GM21367 (cell line): Measurements from ENCODE around the gene NR1H4.
"Not testable (repeated sequence)": the region's sequence is repeated elsewhere in the genome, so short reads cannot be mapped to it uniquely, and the experiment has no call there.

Experiments
- ATAC-seq: cut with Tn5 transposase; IDR thresholded peaks from one replicate; pipeline ENCODE4 v1.9.1; 2021; ENCODE audit not compliant: unreplicated experiment

Gene NR1H4

DNA sequence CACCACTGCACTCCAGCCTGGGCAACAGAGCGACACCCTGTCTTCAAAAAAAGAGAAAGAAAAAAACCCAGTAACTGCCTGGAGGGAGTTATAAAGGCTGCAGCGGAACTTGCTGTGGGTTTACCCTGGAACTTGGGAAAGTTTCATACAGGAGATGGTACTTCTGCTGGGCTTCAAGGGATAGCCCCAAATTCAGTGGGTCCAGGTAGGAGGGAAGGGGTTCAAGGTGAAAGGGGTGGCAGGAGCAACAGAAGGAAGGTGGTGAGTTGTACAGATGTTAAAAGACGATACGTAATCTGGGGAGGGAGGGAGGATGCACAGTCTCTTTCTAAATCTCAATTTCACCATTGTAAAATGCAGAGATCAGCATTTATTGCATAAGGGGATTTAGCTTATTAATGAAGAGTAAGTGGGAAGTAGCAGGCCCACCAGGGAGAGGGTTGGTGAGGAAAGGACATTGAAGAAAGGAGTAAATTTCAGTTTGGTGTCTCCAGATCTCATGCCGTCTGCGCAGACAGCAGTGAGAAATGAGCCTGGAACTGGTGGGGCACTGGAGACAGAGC, 91.3 kb downstream of the NR1H4 start:
- no peak for ATAC-seq

DNA sequence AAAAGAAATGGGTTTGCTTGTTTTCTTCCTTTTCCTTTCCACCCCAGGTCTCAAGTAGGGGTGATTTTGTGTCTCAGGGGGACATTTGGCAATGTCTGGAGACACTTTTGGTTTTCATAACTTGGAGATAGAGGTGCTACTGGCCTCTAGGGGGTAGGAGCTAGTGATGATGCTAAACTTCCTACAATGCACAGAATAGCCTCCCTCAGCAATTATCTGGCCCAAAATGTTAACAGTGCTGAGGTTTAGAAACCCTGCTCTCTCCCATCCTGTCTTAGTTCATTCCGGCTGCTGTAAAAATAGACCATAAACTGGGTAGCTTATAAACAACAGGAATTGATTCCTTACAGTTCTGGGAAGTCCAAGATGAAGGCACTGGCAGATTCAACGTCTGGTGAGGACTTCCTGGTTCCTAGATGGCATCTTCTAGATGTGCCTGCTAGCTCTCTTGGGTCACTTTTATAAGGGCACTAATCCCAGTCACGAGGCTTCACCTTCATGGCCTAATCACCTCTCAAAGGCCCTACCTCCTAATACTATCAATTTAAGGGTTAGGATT, 92.4 kb downstream of the NR1H4 start:
- no peak for ATAC-seq

DNA sequence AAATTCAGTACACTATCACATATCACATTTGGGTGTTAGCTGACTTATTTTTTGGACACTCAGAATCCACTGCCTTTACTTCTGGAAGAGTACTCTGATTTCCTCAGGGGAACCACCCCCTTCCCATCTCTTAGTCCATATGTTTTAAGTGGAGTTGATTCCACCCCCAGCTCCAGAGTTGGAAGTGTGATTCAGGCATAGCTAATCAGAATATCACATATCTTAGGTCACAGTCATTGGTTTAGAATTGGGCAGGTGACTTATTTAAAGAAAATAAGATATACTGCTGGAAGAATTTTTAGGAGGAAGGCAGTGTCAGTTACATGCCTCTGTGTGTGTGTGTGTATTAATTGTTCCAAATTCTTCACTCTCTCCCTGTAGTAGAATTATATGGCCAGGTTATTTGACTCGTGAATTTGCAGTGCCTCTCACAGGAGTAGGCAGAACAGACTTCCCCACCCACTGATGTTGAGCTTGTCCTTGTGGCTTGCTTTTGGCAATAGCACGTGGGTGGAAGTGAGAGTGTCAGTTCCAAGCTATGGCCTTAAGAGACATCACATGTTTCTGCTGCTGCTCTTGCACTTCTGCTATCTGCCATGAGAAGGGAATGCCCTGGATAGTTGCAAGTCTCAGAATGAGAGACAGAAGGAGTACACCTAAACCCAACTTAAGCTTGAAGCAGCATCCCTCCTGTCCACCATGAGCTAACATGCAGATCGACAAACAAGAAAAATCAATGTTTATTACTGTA, 93.4 kb downstream of the NR1H4 start:
- peak; percentile 99 for ATAC-seq

- no peak for ATAC-seq
Measured at GRCh38 chr12:100567945-100568344, 94.3 kb downstream of the NR1H4 start.

DNA sequence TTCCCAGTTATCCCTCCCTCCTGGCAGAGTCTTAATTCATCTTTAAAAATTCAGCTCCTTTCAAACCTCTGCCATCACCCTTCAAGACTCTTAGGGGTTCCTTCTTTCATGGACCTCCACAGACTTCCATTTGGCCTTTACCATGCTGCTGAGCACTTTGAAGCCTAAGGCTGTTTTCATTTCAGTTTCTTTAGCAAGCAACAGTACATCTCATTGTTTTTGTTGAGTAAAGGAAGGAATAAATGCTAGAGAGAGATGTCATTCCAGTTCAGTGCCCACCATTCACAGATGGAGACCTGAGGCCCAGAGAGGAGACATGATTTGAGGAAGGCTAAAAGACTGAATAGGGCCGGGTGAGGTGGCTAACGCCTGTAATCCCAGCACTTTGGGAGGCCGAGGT, 98.5 kb downstream of the NR1H4 start:
- ATAC-seq, result no peak

GRCh38 chr12:100573292-100574186, 99.9 kb downstream of the NR1H4 start, which contains the start of gene GAS2L3:
TSS of gene GAS2L3 (plus strand) at chr12:100573684. CDS start at chr12:100594905, 21,221 bp downstream.
- ATAC-seq, result peak; percentile 99

GRCh38 chr12:100574187-100575074, 100.8 kb downstream of the NR1H4 start:
- no peak for ATAC-seq

- no peak for ATAC-seq
Measured at GRCh38 chr12:100576331-100577036, 102.8 kb downstream of the NR1H4 start.

- ATAC-seq, result no peak
Measured at GRCh38 chr12:100578923-100579322, 105.3 kb downstream of the NR1H4 start.

GRCh38 chr12:100579844-100580243, 106.2 kb downstream of the NR1H4 start:
- no peak for ATAC-seq

DNA sequence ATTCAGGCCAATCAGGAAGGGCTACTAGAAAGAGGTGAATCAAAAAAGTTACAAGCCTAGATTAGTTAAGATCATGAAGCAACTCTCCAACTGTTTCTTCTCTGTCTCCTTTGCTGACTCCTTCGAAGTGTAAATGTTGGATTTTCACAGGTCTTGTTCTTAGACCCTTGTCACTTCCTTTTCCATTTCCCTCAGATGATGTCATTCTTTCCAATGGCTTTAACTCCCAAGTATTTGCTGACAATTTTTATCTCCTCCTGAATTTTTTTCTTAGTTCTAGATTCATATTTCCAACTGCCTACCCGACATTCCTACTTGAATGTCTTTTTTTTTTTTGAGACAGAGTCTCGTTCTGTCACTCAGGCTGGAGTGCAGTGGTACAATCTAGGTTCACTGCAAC, 110.6 kb downstream of the NR1H4 start:
- ATAC-seq, result no peak

DNA sequence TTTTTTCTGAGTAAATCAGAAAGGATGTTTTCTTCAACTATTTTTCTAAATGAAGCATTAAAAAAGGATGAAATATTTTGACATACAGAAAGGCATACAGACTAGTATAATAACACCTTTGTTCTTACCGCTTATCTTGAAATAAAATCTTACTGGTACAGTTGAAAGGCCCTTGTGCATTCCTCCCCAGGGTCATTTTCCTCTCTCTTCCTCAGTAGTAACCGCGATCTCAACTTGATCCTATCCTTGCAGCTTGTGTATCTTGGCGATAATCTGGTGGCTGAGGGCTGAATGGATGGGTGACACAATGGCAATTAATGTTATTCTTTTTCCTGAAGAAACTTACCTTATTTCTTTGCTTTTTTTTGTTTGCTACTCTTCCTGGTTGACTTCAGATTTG, 118.3 kb downstream of the NR1H4 start:
- ATAC-seq, result no peak

DNA sequence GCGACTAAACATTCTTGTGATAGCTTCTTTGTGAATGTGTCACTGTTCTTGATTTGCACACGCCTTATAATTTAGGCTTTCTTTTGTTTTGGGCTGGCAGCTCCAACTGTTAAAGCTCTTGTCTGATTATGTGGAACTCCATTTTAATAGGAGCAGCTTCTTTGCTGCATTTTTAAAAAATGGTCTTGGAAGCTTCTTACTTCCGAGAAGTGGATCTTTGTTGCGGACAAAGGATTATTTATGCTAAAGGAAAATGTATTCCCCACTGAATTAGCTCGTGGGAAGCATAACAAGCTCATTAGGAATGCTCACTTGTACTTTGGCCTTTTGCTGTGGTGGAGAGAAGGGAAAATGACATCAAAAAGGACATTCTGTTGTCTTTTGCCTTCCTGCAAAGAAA, 119.8 kb downstream of the NR1H4 start:
- ATAC-seq, result no peak

- no peak for ATAC-seq
Measured at GRCh38 chr12:100601626-100602025, 128.0 kb downstream of the NR1H4 start.

GRCh38 chr12:100602997-100603396, 129.3 kb downstream of the NR1H4 start:
- not testable (repeated sequence) for ATAC-seq

- no peak for ATAC-seq
Measured at GRCh38 chr12:100608776-100609175, 135.1 kb downstream of the NR1H4 start.

- ATAC-seq, result no peak
Measured at GRCh38 chr12:100610666-100611430, 137.2 kb downstream of the NR1H4 start.

- no peak for ATAC-seq
Measured at GRCh38 chr12:100612606-100613005, 138.9 kb downstream of the NR1H4 start.
